Cardiac septum (tissue), 1 donor: ENCODE results near the gene ISOC2. TPM values are rescaled to one million over a fixed set of nuclear protein-coding genes. Genes with fewer than 3 reads are reported as not detected.

ENCODE experiments used
- DNase-seq: peaks from one replicate; pipeline ENCODE4 v3.0.0-alpha.2; 2020; ENCODE audit warnings: low spot score
- intact Hi-C: fragments of 100-400 bp; cut with DNase I; formaldehyde crosslinking; loops from one replicate; pipeline ENCODE4 v1.14.0; 2022
- total RNA-seq: library from RNA; stranded (reverse); fragmentation: NEBNext Ultra II Directional; extraction: Animal tissue kit (Norgen Biotek cat#: 25700); gene quantifications from one replicate; pipeline ENCODE4 v1.2.1, GENCODE V29; 2021
- donor health status: DM: no; HTN: no; CAD: no.

Gene ISOC2
- total RNA-seq, 1 donor from 2014 or later, result 50.8 TPM

GRCh38 chr19:55481148-55481793 is 19.8 kb upstream of the ISOC2 start:
- intact Hi-C loops, result no loop called here
- DNase-seq, result no peak

GRCh38 chr19:55479451-55480230 is 18.2 kb upstream of the ISOC2 start:
- no peak for DNase-seq
- intact Hi-C loops, result no loop called here

DNA sequence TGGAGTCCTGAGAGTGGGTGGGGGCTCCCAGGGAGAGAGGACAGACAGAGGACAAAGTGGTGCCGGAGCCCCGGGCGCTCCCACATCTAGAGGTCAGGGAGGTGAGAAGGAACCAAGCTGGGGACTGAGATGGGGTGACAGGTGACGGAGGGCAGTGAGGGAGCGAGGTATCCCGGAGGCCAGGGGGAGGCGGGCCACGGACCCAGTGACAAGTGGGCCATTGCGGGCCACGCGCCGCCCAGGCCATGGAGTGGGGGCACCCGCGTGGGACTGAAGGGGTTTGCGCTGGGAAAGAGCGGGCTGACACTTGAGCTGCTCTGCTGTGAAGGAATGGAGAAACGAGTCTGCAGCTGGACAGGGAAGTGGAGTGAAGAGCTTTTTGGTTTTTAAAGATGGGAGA is 17.6 kb upstream of the ISOC2 start:
- intact Hi-C loops, result no loop called here

GRCh38 chr19:55478364-55478763 is 16.9 kb upstream of the ISOC2 start:
- intact Hi-C loops, result no loop called here

More for the DNA sequence above, 17.6 kb upstream of the ISOC2 start:
- DNase-seq, result no peak

DNA sequence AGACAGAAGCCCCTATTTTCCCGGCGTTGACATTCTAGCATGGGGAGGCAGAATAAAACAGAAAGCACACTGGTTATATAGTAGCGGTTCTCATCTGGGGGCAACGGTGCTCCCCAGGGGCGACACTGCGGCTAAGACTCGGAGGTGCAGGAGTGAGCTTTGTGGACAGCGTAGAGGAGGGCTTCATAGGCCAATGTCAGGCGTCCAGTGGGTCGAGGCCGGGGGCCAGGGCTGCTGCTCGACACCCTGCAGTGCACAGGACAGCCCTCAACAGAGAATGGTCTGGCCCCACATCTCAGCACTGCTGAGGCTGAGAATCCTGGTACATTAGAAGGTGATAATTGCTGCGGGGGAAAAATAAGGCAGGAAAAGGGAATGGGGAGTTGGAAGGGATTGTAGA is 16.5 kb upstream of the ISOC2 start:
- intact Hi-C loops, result loop anchor here (2.0 kb wide), 1 partner anchor 123 kb away; the partner anchor contains the start of gene ZNF524
- no peak for DNase-seq

More at GRCh38 chr19:55478364-55478763, 16.9 kb upstream of the ISOC2 start:
- no peak for DNase-seq

DNA sequence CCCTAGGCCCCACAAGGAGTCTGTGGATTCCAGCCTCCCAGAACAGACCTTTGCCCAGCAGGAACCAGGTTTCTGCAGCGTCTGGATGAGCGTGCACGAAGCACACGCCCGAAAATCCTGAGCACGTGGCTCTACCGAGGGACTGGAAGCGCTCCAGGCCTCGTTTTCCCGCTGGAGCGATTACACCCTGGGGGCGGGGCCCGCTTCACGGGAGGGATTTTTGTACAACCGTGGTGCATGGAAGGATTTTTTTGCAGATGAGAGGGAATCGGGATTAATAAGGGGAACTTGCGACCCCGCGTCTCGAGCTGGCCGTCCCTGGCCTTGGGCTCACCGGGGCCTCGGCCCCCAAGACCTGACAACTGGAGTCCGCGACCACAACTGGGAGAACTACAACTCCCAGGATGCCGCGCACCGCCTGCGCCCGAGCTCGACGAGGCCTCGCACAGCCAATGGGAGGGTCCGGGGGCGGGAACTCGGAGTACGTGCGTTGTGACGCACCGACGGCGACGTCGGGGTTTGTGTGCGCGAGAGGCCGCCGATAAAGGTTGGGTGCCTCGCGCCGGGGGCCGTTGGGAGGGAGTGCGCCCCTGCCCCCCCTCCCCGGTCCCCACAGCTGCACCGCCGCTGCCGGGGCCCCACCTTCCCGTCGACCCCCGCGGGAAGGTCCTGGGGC is 14.8 kb upstream of the ISOC2 start, which contains the start of gene ZNF628:
ZNF628 (plus strand) TSS at position 518 of the 676 bp plus-strand sequence. CDS start 3,294 bp downstream, outside the sequence.
- DNase-seq, result peak; percentile 99
- intact Hi-C loops, result loop anchor here (2.0 kb wide), 1 partner anchor 125 kb away; the partner anchor contains the start of gene ZNF524

DNA sequence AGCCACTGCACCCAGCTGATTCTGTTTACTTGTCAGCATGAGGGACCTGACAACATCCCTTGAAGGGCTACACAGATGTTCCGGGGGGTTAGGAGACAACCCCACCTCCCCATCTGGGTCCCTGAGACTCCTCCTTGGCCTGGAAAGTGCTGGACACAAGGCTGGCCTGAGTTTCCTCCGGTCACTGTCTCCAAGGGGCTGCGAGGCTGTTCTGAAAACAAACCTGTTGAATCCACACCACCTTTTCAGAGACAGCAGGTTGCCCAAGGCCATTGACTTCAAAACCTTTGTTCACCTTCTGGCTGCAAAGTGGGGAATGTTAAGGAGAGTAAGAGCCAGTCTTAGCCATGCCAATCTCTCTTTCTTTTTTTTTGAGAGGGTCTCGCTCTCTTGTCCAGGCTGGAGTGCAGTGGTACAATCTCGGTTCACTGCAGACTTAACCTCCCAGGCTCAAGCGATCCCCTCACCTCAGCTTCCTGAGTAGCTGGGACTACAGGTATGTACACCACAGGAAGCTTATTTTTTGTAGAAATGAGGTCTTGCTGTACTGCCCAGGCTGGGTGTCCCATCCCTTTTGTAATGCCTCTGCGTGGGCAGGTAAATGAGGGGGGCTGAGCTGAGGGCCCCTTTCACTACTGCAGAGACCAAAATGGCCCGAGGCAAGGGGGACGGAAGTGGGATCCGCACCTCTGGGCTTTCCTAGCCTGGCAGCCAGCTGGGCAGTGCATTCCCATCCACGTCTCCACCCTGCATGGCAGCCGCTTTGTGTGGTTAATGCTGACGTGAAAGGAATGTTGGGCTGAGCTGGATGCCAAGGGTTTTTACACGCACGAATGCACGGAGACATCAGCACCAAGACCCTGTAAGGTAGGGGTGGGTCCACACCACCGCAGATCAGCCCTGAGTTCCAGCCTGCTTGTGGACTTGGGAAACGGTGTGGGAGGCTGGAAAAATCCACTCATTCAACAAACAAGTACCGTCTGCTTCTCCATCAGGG is 13.1 kb upstream of the ISOC2 start:
- intact Hi-C loops, result no loop called here
- DNase-seq, result no peak

- DNase-seq, result no peak
- intact Hi-C loops, result no loop called here
These were observed 12.0 kb upstream of the ISOC2 start for GRCh38 chr19:55473225-55474012.

GRCh38 chr19:55472463-55472862 is 11.0 kb upstream of the ISOC2 start:
- intact Hi-C loops, result no loop called here
- no peak for DNase-seq

DNA sequence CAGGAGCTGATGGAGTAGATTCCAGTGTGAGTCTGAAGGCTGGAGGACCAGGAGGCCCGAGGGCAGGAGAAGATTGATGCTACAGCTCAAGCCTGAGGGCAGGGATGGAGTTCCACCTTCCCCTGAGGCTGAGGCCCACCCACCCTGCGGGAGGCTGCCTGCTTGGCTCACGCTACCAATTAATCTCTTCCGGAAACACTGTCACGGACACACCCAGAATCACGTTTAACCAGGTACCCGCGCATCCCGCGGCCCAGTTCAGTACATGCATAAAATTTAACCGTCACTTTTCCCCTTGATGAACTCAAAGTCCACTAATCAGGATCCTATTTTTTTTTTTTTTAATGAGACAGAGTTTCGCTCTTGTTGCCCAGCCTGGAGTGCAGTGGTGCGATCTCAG is 9.8 kb upstream of the ISOC2 start:
- intact Hi-C loops, result no loop called here

DNA sequence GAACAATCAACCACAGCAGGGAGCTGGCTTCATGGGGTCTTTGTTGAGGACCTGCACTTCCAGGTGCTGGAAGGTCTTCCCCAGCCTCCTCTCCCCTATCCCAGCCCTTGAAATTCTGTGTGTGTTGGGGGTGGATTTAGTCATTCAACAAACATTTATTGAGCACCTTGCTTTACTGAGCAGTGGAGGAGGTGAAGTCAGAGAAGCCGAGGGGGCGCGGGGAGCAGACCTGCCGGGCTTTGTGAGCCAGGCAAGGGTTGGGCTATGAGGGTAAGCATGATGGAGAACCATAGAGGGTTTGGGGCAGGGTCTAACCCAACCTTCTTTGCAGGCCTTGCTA is 6.6 kb upstream of the ISOC2 start:
- no peak for DNase-seq
- intact Hi-C loops, result no loop called here

More for the DNA sequence above, 9.8 kb upstream of the ISOC2 start:
- DNase-seq, result no peak

GRCh38 chr19:55467236-55468053 is 6.0 kb upstream of the ISOC2 start:
- DNase-seq, result no peak
- intact Hi-C loops, result loop anchor here (1.0 kb wide), 1 partner anchor 37 kb away; no protein-coding TSS in a partner anchor

GRCh38 chr19:55466241-55466614 is 4.8 kb upstream of the ISOC2 start:
- DNase-seq, result no peak
- intact Hi-C loops, result no loop called here

DNA sequence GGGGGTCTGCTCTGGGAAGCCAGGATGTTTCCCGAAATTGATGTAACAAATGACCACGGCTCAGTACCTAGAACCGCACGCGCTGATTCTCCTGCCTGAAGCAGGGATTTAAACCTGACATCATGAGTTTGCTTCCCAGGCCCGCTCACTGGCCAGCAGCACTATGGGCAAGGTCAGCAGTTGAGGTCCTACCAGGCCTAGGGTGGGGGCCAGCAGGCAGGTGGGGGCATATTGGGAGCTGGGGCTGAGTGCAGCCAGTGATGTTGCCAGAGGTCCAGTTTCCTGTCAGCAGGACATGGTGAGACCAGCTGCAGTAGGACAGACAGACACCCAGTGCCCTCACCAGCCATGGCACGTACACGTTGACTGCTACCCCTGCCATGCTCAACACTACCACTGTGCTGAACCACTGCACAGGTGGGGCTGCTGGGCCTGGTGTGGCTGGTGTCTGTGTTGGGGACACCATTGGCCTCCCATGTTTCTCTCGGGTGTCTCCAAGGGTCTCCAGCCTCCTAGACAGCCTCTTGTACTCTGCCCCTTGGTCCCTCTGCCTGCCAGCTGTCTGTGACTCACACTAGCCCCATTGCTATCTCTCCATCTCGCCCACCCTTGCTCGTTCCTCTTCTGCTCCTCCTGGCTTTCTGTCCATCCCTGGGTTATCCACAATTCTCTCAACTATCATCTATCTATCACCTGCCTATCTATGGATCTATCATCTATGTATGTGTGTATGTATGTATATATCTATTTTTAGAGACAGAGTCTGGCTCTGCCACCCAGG is 4.2 kb upstream of the ISOC2 start:
- DNase-seq, result no peak
- intact Hi-C loops, result no loop called here

DNA sequence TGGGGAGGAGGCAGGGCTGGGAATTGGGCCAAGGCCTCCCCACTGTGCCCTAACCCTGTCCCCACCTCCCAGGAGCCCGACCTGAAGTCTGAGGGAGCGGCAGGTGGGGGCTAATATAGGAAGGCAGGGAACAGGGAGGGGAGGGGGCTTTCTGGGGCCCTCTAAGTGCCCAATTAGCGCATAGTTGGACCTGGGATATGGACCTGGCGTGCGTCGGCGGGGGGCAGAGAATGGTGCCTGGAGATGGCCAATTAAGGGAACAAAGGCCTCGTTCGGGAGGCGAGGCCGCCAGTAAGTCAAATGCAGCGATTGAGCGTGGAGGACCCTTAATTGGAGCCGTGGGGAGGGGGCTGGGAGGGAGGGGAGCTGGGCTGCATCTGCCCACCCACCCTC is 3.2 kb upstream of the ISOC2 start, which contains the start of gene C19orf85:
C19orf85 (minus strand) TSS at position 90 of the 393 bp plus-strand sequence. CDS start 197 bp downstream, outside the sequence.
- DNase-seq, result no peak
- intact Hi-C loops, result loop anchor here (5.0 kb wide), 1 partner anchor 57 kb away; the partner anchor contains the start of gene UBE2S

DNA sequence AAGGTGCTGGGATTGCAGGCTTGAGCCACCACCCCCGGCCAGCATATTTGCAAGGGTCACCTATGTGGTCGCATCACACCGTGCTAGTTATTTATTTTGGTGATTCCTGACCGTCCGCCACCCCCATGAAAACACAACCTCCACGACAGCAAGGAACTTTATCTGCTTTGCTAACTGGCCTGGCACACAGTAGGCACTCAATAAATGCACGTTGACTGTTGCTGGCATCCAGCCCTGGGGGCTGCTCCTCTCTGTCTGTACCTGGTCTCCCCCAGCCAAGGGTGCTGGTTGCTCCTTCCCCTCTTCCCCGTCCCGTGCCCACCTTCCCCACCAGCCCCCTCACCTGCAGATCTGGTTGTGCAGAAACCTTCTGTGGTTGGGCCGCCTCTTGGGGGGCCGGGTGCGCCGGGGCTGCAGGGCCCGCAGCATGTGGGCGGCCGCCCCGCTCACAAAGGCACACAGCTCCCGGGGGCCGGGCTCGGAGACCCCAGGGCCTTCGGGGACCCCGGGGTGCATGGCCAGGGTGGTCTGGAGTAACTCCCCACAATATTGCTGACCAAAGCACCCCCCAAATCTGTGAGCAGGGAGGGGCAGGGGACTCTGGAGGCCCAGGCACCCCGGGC is 2.7 kb upstream of the ISOC2 start:
- intact Hi-C loops, result loop anchor here (5.0 kb wide), 1 partner anchor 57 kb away; the partner anchor contains the start of gene UBE2S
- DNase-seq, result no peak
